LNCAP (cell line): Measurements from ENCODE around the gene GNL3.

Experiments used
- TF ChIP-seq, protein P1 (sequence below): fragments of 450-650 bp; IDR thresholded peaks from 2 replicates; pipeline ENCODE4 v1.5.1; 2017; ENCODE audit warnings: mild to moderate bottlenecking

The GNL3 gene

DNA sequence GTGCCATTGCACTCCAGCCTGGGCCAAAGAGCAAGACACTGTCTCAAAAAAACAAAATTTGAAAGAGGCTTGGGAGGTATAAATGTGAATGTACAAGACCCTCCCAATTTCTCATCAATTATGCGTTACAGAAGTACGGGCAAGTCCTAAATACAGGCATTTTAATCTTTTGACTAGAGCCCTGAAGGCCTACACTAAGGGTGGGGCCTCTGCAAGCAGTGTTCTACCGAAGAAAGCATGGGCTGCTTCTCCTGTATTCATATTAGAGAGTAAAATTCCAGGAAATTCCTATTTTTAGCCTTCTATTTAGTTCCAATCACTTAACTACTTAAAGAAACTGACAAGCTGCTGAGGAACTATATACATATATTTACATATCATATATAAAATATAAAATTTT lies 25.8 kb upstream of the GNL3 start:
- TF ChIP-seq, protein P1, sequence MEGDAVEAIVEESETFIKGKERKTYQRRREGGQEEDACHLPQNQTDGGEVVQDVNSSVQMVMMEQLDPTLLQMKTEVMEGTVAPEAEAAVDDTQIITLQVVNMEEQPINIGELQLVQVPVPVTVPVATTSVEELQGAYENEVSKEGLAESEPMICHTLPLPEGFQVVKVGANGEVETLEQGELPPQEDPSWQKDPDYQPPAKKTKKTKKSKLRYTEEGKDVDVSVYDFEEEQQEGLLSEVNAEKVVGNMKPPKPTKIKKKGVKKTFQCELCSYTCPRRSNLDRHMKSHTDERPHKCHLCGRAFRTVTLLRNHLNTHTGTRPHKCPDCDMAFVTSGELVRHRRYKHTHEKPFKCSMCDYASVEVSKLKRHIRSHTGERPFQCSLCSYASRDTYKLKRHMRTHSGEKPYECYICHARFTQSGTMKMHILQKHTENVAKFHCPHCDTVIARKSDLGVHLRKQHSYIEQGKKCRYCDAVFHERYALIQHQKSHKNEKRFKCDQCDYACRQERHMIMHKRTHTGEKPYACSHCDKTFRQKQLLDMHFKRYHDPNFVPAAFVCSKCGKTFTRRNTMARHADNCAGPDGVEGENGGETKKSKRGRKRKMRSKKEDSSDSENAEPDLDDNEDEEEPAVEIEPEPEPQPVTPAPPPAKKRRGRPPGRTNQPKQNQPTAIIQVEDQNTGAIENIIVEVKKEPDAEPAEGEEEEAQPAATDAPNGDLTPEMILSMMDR = no peak

DNA sequence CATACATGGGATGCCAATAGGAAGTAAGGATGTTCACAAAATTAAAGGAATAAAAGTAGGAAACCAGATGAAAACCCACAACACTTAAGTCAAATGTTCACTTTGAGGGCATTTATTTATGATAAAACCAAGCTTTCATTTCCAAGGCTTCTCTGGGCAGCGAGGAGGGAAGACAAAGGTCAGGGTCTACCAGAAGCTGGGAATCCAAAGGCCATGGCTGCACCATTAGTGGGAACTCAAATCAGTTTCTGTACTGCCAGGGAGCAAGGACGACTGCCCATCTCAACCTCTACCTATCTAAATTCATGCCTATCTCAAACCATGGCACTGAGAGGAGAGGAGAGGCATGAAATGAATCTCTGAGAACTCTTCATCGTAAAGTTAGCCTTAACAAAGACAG lies 22.7 kb upstream of the GNL3 start:
- TF ChIP-seq, protein P1 = no peak

DNA sequence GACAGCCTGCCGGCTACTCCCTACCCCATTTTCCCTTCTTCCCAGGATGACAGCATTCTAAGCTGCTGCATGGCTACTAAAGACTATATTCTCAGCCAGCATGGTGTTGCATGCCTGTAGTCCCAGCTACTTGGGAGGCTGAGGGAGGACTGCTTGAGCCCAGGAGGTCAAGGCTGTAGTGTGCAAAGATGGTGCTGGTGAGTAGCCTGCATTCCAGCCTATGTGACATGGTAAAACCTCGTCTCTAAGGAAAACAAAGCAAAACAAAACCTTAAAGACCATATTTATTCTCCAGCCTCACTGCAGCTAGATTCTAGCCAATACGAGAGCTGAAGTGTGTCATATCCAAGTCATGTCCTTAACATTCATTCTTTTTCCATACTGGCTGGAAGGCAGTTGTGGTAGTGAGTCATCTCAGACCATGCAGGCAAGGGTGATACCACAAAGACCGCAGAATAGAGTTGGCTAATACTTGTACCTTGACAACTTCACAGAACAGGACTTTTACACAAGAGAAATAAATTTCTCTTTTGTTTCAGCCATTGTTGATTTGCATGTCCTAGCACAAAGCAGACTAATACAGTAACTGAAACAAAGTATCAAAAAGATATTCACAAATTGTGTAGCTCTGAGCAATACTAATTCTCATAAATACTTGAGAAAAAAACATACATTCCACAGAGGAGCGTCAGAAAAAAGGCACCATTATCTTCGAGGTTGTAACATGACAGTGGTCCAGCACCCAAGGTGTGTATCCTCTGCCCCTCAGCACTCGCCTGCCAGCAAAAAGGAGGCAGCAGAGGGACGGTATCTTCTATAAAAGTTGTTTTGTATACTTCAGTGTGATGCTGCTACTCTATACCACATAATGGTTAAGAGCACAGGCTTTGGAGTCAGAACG lies 15.0 kb upstream of the GNL3 start:
- TF ChIP-seq, protein P1 = no peak

DNA sequence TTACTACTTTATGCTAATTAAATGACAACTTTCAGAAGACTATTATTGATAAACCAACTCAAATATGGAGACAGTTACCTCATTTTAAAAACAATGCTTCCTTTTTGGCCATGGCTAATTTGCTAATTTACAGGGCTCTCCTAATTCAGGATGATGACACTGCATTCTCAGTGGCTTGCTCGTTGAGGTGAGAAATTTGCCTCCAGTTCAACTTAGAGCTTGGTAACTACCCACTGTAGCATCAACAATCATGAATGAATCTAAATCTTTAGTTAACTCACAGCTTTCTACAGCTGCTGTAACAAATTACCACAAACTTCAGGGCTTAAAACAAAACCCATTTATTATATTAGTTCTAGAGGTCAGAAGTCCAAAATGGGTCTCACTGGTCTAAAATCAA lies 14.2 kb upstream of the GNL3 start:
- TF ChIP-seq, protein P1 = no peak

DNA sequence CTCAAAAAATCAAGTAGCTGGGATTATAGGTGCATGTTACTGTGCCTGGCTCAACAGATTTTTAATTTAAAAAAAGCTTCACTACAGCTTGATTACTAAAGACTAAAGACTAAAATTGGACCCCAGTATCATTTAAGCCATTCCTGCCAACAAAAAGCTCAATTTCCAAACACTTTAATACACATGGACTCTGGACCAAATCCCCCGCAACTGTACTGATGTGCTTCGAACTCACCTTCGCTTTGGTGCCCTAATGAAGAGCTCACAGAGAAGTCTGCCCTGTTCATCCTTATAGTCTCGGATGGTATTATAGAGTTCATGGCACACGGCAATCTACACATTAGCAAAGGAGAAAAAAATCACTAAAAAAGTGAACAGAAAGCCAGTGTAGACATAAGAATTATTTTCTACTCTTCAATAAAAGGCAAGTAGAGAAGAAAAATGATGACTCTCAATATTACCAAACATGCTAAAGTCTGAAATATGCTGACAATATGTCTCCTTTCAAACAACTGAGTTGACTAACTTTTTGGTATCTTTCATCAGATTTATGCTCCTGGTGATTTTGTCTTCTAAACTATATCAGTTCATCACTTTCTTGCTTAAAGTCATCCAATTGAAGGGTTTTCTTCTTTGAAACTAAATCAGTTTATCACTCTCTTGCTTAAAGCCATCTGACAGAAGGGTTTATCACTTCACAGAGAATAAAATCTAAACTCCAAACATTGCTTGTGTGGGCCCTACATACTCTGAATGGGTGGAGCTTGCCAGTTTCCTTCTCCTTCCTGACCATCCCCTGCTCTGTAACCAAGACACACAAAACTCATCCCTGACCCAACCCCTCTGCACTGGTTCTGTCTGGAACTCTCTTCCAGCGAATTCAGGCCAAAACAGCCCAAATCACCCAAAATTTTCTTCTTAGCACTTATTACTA lies 7.3 kb upstream of the GNL3 start:
- TF ChIP-seq, protein P1 = no peak

DNA sequence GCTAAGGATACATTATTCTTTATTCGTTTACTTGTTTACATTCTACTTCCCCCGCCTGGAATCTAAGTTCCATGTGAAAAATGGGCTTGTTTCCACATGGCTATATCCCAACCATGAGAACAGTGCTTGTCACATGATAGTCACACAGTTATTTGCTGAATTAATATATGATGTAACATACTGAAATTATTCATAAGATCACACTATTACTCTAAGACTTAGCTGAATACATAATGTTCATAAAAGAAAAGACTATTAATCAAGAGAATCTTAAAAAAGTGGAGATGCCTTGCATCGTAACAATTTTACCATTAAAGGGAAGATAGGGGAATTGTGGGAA lies 6.7 kb upstream of the GNL3 start:
- TF ChIP-seq, protein P1 = no peak

DNA sequence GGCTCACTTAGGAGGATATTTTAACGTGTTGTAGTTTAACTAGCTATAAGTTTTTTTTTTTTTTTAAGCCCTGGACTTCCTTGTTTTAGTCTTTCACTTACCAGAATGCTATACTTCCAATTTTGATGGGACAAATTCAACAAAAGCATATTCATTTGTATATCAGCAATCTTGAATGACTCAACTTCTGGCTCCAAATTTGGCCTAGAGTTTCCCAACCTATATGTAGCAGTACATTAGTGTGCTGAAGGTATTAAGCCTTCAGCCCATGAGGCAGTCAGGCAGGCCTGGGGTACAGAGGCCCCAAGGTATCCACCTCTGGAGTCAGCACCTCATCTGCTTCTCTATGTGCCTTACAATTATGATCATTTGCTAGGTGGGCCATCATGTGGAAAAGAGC lies 6.0 kb upstream of the GNL3 start:
- TF ChIP-seq, protein P1 = no peak
